Heart left ventricle (tissue), 16 donors: ENCODE measurements around the gene GRAMD4. TPM values are rescaled to one million over a fixed set of nuclear protein-coding genes. Genes with fewer than 3 reads are reported as not detected.

Experiments
- ATAC-seq, 4 donors: fragments of 200-7000 bp; cut with Tn5 transposase; one replicate each; pipeline ENCODE4 v1.9.1; 2020 to 2022; ENCODE audit warnings: moderate library complexity in 4 of 4, mild to moderate bottlenecking in 3 of 4, moderate number of reproducible peaks in 1 of 4
- DNase-seq, 5 donors: peaks; one replicate each; pipeline ENCODE4 v3.0.0-alpha.2; 2020
- H3K27ac ChIP-seq, 12 donors: fragments of 200-600 bp; sonication (generic) in 4 of 12; one replicate each; pipeline versions ENCODE4 v1.5.0 to v1.8.0; 2016 to 2022; ENCODE audit warnings: mild to moderate bottlenecking in 2 of 12
- H3K27me3 ChIP-seq, 9 donors: fragments of 200-600 bp; sonication (generic) in 2 of 9; one replicate each; pipeline versions ENCODE4 v1.5.1 to v1.8.0; 2016 to 2022; ENCODE audit warnings: mild to moderate bottlenecking in 3 of 9
- H3K36me3 ChIP-seq, 9 donors: fragments of 200-600 bp; sonication (generic) in 2 of 9; one replicate each; pipeline versions ENCODE4 v1.5.0 to v1.8.0; 2018 to 2022; ENCODE audit warnings: mild to moderate bottlenecking in 2 of 9
- H3K4me1 ChIP-seq, 12 donors: fragments of 200-600 bp; sonication (generic) in 4 of 12; one replicate each; pipeline versions ENCODE4 v1.5.0 to v1.8.0; 2016 to 2022; ENCODE audit warnings: mild to moderate bottlenecking in 3 of 12
- H3K4me3 ChIP-seq, 12 donors: fragments of 200-600 bp; sonication (generic) in 4 of 12; one replicate each; pipeline versions ENCODE4 v1.5.0 to v1.8.0; 2017 to 2022; ENCODE audit warnings: mild to moderate bottlenecking in 9 of 12, moderate library complexity in 4 of 12
- H3K9me3 ChIP-seq, 12 donors: fragments of 200-600 bp; sonication (generic) in 4 of 12; one replicate each; pipeline versions ENCODE4 v1.5.0 to v1.8.0; 2016 to 2022; ENCODE audit warnings: mild to moderate bottlenecking in 1 of 12
- CTCF ChIP-seq, 12 donors: fragments of 200-600 bp; sonication (generic) in 4 of 12; IDR thresholded peaks; one replicate each; pipeline versions ENCODE4 v1.5.0 to v1.8.0; 2018 to 2022; ENCODE audit warnings: antibody characterized with exemption in 12 of 12, mild to moderate bottlenecking in 5 of 12
- POLR2A ChIP-seq, 2 donors: fragments of 450-650 bp; IDR thresholded peaks; one replicate each; pipeline ENCODE4 v1.6.1; 2017; ENCODE audit warnings: antibody characterized with exemption in 2 of 2, mild to moderate bottlenecking in 2 of 2, moderate library complexity in 2 of 2
- WGBS, 4 donors: extraction: QIAGEN DNeasy Blood & Tissue Kit in 2 of 4; methylation state at CpG; one replicate each; pipeline versions ENCODE4 v1.1.5 to v1.1.7; 2013 to 2018; 5-methylcytosine and 5-hydroxymethylcytosine counted together
- intact Hi-C, 10 donors: fragments of 100-400 bp; cut with DNase I; formaldehyde crosslinking; loops; one replicate each; pipeline versions ENCODE4 v1.11.1 to v1.14.2; 2022
- polyA plus RNA-seq, 2 donors: library from polyadenylated mRNA; stranded (reverse); fragments of 200-250 nt; gene quantifications; one replicate each; pipeline ENCODE4 v1.2.3, GENCODE V29; 2013
- total RNA-seq, 9 donors: library from RNA; depleted of rRNA in 2 of 9; stranded (reverse); fragments of >200 nt in 2 of 9; fragmentation: NEBNext Ultra II Directional in 3 of 9; extraction: Animal tissue kit (Norgen Biotek cat#: 25700) in 3 of 9; gene quantifications; one replicate each; pipeline versions ENCODE4 v1.1.0 to v1.2.4, GENCODE V29; 2016 to 2023
- donor health status: ischemic (EF 13 %, LVEDD 7.1; RV severe dilation, severe dysfunction).
- donor health status: healthy with polysubstance abuse.
- donor health status: DM: no; HTN: yes; CAD: no.
- donor health status: DM: no; HTN: no; CAD: no.
- donor health status: ischemic (EF 25% LVEDD 6.9; RV normal size, moderate dysfunction).
- donor health status: ischemic (EF 25% LVEDD 5.7; RV mildly dilated, moderate dysfunction).
- donor health status: healthy.
- donor health status: DM: yes; HTN: yes; CAD: no.
- donor health status: ischemic (EF 35%, LVEDD 5.7; RV mildly dilated, moderate dysfunction).
- donor health status: nonischemic (EF 11% LVEDD 7.7; RV severe dilation, severe dysfunction).
- donor health status: DM: yes; HTN: yes; CAD: no.
- donor health status: PGD.
- donor health status: ischemic (EF 29% LVEDD 5.4; RV normal size, mild dysfunction).
- donor health status: nonischemic (EF 23%, LVEDD 6.1; RV moderate dilation, normal function).

GRAMD4 gene
- total and polyA plus RNA-seq, 11 donors: 22.4 to 122 (median 63.1) TPM

DNA sequence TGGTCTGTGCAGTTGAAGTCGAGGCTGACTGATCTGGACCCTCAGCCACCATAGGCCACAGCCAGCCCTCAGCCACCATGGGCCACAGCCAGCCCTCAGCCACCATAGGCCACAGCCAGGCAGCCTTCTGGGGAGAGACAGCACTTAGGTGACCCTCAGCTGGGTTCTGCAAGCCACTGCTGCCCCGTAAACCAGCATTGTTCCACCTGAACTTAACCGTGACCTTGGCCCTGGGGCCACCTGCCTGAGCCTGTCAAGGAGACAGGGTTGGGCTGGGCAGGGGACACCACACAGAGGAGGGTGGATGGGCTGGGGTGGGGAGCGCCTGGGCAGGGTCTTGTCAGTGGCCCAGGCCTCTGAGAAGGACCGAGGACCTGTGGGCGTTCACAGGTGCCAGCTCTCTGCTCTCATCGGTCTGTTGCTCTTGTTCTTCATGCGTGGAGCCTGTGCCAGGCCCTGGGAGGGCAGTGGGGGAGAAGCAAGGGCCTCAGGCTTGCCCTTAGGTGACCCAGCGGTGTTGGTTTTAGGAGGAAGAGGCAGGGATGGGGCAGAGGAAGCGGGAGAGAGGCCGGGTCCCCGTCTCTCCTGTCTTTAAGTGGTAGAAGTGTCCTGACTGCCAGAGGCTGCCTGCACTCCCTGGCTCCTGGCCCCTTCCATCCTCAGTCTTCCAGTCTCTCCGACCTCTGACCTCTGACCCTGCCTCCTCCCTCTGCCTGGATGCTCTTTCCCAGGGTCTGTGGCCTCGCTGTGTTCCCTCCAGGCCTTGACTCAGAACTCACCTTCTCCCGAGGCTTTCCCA is 36.9 kb downstream of the GRAMD4 start:
- H3K36me3 ChIP-seq: peaks cover 0 to 17% (median 4%) of the 10 kb centered on the region in 9 donors
- intact Hi-C loops: no loop called here
- TF ChIP-seq CTCF (IDR thresholded peaks at IDR 0.05): no peak
- no peak for TF ChIP-seq POLR2A (IDR thresholded peaks at IDR 0.05)
- H3K4me1 ChIP-seq: peaks cover 12 to 90% (median 40%) of the 10 kb centered on the region in 12 donors
- peak overlapping the region in 2 of 12 donors; percentile 4 to 96 for H3K27ac ChIP-seq
- DNase-seq (no peak), ATAC-seq (no peak)
- 86 to 94% (median 90%) methylated on average over 12 to 15 of the region's 15 CpGs for WGBS, 4 donors
- H3K27me3 ChIP-seq: no peaks in the 10 kb centered on the region
- H3K4me3 ChIP-seq: no peak overlapping the region
- no peaks in the 10 kb centered on the region for H3K9me3 ChIP-seq

DNA sequence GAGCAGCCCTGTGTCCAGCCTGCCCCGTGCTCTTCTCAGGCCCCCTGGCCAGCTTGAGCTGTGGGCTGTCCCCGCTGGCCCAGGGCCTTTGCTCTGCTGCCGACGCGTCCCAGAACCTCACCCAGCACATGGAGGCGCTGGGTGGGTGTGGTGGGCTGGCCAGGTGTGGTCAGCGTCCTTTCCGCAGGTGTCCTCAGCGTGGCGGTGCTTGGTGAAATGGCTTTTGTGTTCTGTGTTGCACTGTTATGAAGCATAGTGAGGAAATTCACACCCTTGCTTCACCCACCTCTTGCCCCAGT is 37.4 kb downstream of the GRAMD4 start:
- Histone ChIP-seq H3K36me3 (peaks cover 0 to 23% (median 9%) of the 10 kb centered on the region in 9 donors), H3K9me3 (no peaks in the 10 kb centered on the region), H3K27ac (peak overlapping the region in 1 of 12 donors; percentile 96), H3K4me3 (no peak overlapping the region), H3K4me1 (peaks cover 12 to 84% (median 35%) of the 10 kb centered on the region in 12 donors), H3K27me3 (no peaks in the 10 kb centered on the region)
- TF ChIP-seq CTCF (IDR thresholded peaks at IDR 0.05) (no peak), POLR2A (IDR thresholded peaks at IDR 0.05) (no peak)
- DNase-seq: no peak
- intact Hi-C loops: no loop called here
- 89 to 99% (median 96%) methylated on average over 10 of the region's 10 CpGs for WGBS, 4 donors
- ATAC-seq: no peak

DNA sequence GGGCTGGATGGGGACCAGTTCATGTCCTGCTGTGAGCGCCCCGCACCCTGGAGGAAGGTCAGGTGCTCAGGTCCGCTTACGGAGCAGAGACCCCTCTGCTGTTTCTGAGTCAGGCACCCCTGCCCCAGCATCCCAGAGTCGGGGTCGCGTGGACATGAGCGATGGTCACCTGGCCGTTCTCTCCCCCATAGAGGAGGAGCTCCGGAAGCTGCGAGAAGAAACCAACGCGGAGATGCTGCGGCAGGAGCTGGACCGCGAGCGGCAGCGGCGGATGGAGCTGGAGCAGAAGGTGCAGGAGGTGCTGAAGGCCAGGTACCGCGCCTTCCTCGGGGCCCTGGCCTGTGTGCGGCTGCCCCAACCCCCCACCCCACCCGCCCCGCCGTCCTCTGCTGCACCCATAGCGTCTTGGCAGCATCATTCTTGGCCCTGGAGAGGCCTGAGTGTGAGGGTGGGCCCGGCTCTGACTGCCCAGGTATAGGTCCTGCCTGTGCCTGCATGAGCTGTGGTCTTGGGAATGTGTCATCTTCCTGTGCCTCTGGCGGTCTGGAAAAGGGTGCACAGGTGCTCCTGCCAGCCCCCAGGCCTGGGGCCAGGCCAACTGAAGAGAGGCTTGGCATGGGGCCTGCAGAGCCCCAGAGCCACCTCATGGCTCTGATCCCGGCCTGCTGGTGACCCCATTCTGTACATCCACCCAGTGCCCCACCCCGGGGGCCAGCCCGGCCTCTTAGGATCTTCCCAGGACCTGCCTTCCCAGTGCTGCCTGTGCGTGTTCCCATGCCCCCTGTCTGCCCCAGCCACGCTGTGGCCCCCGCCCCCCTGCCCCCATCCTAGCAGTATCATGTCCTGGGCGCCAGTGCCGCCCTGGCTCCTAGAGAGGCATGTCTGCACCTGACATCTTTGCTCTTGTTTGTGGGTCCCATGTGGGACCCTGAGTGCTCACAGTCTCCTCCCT is 38.1 kb downstream of the GRAMD4 start:
- Histone ChIP-seq H3K36me3 (peaks cover 0 to 30% (median 9%) of the 10 kb centered on the region in 9 donors), H3K9me3 (no peaks in the 10 kb centered on the region), H3K27me3 (no peaks in the 10 kb centered on the region), H3K4me3 (no peak overlapping the region), H3K4me1 (peaks cover 8 to 77% (median 28%) of the 10 kb centered on the region in 12 donors), H3K27ac (peak overlapping the region in 2 of 12 donors; percentile 7 to 37)
- no peak for ATAC-seq
- intact Hi-C loops: no loop called here
- no peak for DNase-seq
- no peak for TF ChIP-seq CTCF (IDR thresholded peaks at IDR 0.05)
- TF ChIP-seq POLR2A (IDR thresholded peaks at IDR 0.05): no peak
- WGBS, 4 donors: 83 to 91% (median 84%) methylated on average over 29 to 37 of the region's 37 CpGs
